ENCODE results near the gene SLFN11.
"Not testable (repeated sequence)": the region's sequence is repeated elsewhere in the genome, so short reads cannot be mapped to it uniquely, and the experiment has no call there.

- TF ChIP-seq, protein P1, sequence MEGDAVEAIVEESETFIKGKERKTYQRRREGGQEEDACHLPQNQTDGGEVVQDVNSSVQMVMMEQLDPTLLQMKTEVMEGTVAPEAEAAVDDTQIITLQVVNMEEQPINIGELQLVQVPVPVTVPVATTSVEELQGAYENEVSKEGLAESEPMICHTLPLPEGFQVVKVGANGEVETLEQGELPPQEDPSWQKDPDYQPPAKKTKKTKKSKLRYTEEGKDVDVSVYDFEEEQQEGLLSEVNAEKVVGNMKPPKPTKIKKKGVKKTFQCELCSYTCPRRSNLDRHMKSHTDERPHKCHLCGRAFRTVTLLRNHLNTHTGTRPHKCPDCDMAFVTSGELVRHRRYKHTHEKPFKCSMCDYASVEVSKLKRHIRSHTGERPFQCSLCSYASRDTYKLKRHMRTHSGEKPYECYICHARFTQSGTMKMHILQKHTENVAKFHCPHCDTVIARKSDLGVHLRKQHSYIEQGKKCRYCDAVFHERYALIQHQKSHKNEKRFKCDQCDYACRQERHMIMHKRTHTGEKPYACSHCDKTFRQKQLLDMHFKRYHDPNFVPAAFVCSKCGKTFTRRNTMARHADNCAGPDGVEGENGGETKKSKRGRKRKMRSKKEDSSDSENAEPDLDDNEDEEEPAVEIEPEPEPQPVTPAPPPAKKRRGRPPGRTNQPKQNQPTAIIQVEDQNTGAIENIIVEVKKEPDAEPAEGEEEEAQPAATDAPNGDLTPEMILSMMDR (IDR thresholded peaks at IDR 0.05) = not testable (repeated sequence)
- not testable (repeated sequence) for TF ChIP-seq POLR2A (IDR thresholded peaks at IDR 0.05)
Measured at GRCh38 chr17:35421069-35421468, 47.6 kb upstream of the SLFN11 start.
